ENCODE measurements around the gene QKI.

The QKI gene

GRCh38 chr6:163485388-163485851, 70.9 kb downstream of the QKI start:
- no peak for TF ChIP-seq MAX (IDR thresholded peaks at IDR 0.05)
- TF ChIP-seq CEBPB (IDR thresholded peaks at IDR 0.05): peak; percentile 8; the same call in 1 of the 2 replicates
- TF ChIP-seq TAF1 (IDR thresholded peaks at IDR 0.05; ENCODE audit: low read depth): no peak
- TF ChIP-seq YY1 (IDR thresholded peaks at IDR 0.05; ENCODE audit: low read depth): no peak

- no peak for TF ChIP-seq YY1 (IDR thresholded peaks at IDR 0.05; ENCODE audit: low read depth)
- TF ChIP-seq TEAD4 (IDR thresholded peaks at IDR 0.05): no peak
- TF ChIP-seq MAX (IDR thresholded peaks at IDR 0.05): no peak
- TF ChIP-seq REST (IDR thresholded peaks at IDR 0.05; ENCODE audit: low read depth): no peak
- TF ChIP-seq USF1 (IDR thresholded peaks at IDR 0.05): no peak
- no peak for TF ChIP-seq FOXM1 (IDR thresholded peaks at IDR 0.05; ENCODE audit: borderline replicate concordance, low read depth)
- no peak for TF ChIP-seq TCF12 (IDR thresholded peaks at IDR 0.05; ENCODE audit: low read depth)
- no peak for TF ChIP-seq EGR1 (IDR thresholded peaks at IDR 0.05)
- no peak for TF ChIP-seq CREB1 (IDR thresholded peaks at IDR 0.05; ENCODE audit: low read depth)
- TF ChIP-seq CEBPB (IDR thresholded peaks at IDR 0.05): no peak
- TF ChIP-seq RAD21 (IDR thresholded peaks at IDR 0.05; ENCODE audit: low read depth): no peak
- no peak for TF ChIP-seq NFIC (IDR thresholded peaks at IDR 0.05)
These were observed 72.3 kb downstream of the QKI start for GRCh38 chr6:163486821-163487220.

GRCh38 chr6:163487606-163488005, 73.1 kb downstream of the QKI start:
- TF ChIP-seq TEAD4 (IDR thresholded peaks at IDR 0.05) (no peak), USF1 (IDR thresholded peaks at IDR 0.05) (no peak), FOXM1 (IDR thresholded peaks at IDR 0.05; ENCODE audit: borderline replicate concordance, low read depth) (no peak), RAD21 (IDR thresholded peaks at IDR 0.05; ENCODE audit: low read depth) (no peak), YY1 (IDR thresholded peaks at IDR 0.05; ENCODE audit: low read depth) (no peak)

GRCh38 chr6:163489584-163489983, 75.1 kb downstream of the QKI start:
- TF ChIP-seq MAX (IDR thresholded peaks at IDR 0.05): no peak
- no peak for TF ChIP-seq TEAD4 (IDR thresholded peaks at IDR 0.05)
- TF ChIP-seq USF1 (IDR thresholded peaks at IDR 0.05): no peak
- no peak for TF ChIP-seq TAF1 (IDR thresholded peaks at IDR 0.05; ENCODE audit: low read depth)
- no peak for TF ChIP-seq REST (IDR thresholded peaks at IDR 0.05; ENCODE audit: low read depth)
- no peak for TF ChIP-seq NFIC (IDR thresholded peaks at IDR 0.05)
- no peak for TF ChIP-seq TCF12 (IDR thresholded peaks at IDR 0.05; ENCODE audit: low read depth)

- TF ChIP-seq CEBPB (IDR thresholded peaks at IDR 0.05) (no peak), CREB1 (IDR thresholded peaks at IDR 0.05; ENCODE audit: low read depth) (no peak), REST (IDR thresholded peaks at IDR 0.05; ENCODE audit: low read depth) (no peak), EGR1 (IDR thresholded peaks at IDR 0.05) (no peak), TCF12 (IDR thresholded peaks at IDR 0.05; ENCODE audit: low read depth) (no peak), YY1 (IDR thresholded peaks at IDR 0.05; ENCODE audit: low read depth) (no peak), TAF1 (IDR thresholded peaks at IDR 0.05; ENCODE audit: low read depth) (no peak)
These were observed 76.5 kb downstream of the QKI start for GRCh38 chr6:163490826-163491577.
